Suprapubic skin (tissue), 4 donors: ENCODE data around the gene ABHD16A. TPM values are rescaled to one million over a fixed set of nuclear protein-coding genes. Genes with fewer than 3 reads are reported as not detected.

ENCODE experiments used
- DNase-seq, 2 donors: peaks; one replicate each; pipeline ENCODE4 v3.0.0-alpha.2; 2019; ENCODE audit warnings: low spot score in 2 of 2
- H3K27ac ChIP-seq: fragments of 200-600 bp; sonication (generic); one replicate; pipeline ENCODE4 v1.5.1; 2019
- H3K27me3 ChIP-seq: fragments of 200-600 bp; sonication (generic); one replicate; pipeline ENCODE4 v1.5.1; 2019
- H3K36me3 ChIP-seq: fragments of 200-600 bp; sonication (generic); one replicate; pipeline ENCODE4 v1.5.1; 2019
- H3K4me1 ChIP-seq: fragments of 200-600 bp; sonication (generic); one replicate; pipeline ENCODE4 v1.5.1; 2019
- H3K4me3 ChIP-seq: fragments of 200-600 bp; sonication (generic); one replicate; pipeline ENCODE4 v1.5.1; 2019; ENCODE audit warnings: mild to moderate bottlenecking
- H3K9me3 ChIP-seq: fragments of 200-600 bp; sonication (generic); one replicate; pipeline ENCODE4 v1.5.1; 2019
- EP300 ChIP-seq: sonication (generic); formaldehyde crosslinking; IDR thresholded peaks from one replicate; pipeline ENCODE4 v1.6.1; 2017; ENCODE audit warnings: antibody characterized with exemption
- POLR2A ChIP-seq, 2 donors: fragments of 450-650 bp; IDR thresholded peaks; one replicate each; pipeline ENCODE4 v1.6.1; 2017; ENCODE audit warnings: antibody characterized with exemption in 2 of 2, mild to moderate bottlenecking in 2 of 2, moderate library complexity in 2 of 2
- POLR2AphosphoS5 ChIP-seq, 3 donors: sonication (generic); formaldehyde crosslinking; IDR thresholded peaks; one replicate each; pipeline ENCODE4 v1.6.1; 2017; ENCODE audit warnings: antibody characterized with exemption in 3 of 3
- WGBS: methylation state at CpG from one replicate; pipeline ENCODE4 v1.1.5; 2018; 5-methylcytosine and 5-hydroxymethylcytosine counted together
- total RNA-seq, 4 donors: library from RNA; depleted of rRNA; stranded (reverse); fragments of >200 nt; gene quantifications; one replicate each; pipeline ENCODE4 v1.1.0, GENCODE V29; 2016
- TF ChIP-seq, protein P1 (sequence below), 2 donors: fragments of 200-600 bp in 1 of 2; fragments of 450-650 bp in 1 of 2; sonication (generic) in 1 of 2; IDR thresholded peaks; one replicate each; pipeline ENCODE4 v1.5.1; 2016 to 2019; ENCODE audit warnings: antibody characterized with exemption in 2 of 2, mild to moderate bottlenecking in 1 of 2, moderate library complexity in 1 of 2

Gene ABHD16A
- total RNA-seq, 4 donors from 2014 or later: 49.4 to 68.2 (median 57.3) TPM

GRCh38 chr6:31681135-31681671, 21.9 kb downstream of the ABHD16A start:
- no peak for DNase-seq
- Histone ChIP-seq H3K27me3 (no peaks in the 10 kb centered on the region), H3K36me3 (peaks cover 7% of the 10 kb centered on the region), H3K4me1 (peaks cover 21% of the 10 kb centered on the region), H3K27ac (peak overlapping the region; percentile 48), H3K4me3 (peak overlapping the region; percentile 56), H3K9me3 (no peaks in the 10 kb centered on the region)
- TF ChIP-seq EP300: no peak
- TF ChIP-seq, protein P1, sequence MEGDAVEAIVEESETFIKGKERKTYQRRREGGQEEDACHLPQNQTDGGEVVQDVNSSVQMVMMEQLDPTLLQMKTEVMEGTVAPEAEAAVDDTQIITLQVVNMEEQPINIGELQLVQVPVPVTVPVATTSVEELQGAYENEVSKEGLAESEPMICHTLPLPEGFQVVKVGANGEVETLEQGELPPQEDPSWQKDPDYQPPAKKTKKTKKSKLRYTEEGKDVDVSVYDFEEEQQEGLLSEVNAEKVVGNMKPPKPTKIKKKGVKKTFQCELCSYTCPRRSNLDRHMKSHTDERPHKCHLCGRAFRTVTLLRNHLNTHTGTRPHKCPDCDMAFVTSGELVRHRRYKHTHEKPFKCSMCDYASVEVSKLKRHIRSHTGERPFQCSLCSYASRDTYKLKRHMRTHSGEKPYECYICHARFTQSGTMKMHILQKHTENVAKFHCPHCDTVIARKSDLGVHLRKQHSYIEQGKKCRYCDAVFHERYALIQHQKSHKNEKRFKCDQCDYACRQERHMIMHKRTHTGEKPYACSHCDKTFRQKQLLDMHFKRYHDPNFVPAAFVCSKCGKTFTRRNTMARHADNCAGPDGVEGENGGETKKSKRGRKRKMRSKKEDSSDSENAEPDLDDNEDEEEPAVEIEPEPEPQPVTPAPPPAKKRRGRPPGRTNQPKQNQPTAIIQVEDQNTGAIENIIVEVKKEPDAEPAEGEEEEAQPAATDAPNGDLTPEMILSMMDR (IDR thresholded peaks at IDR 0.05): peak in 1 of 2 donors; percentile 14
- 1% methylated on average over 40 of the region's 40 CpGs for WGBS

- no peaks in the 10 kb centered on the region for H3K9me3 ChIP-seq
- peak within 1 kb of the TSS; percentile 56 for H3K4me3 ChIP-seq
- H3K4me1 ChIP-seq: peaks cover 21% of the 10 kb centered on the region
- no peaks in the 10 kb centered on the region for H3K27me3 ChIP-seq
- DNase-seq: peak; percentile 90 to 93
- H3K36me3 ChIP-seq: no peaks in the 10 kb centered on the region
- H3K27ac ChIP-seq: peak within 1 kb of the TSS; percentile 48
- TF ChIP-seq, protein P1 (IDR thresholded peaks at IDR 0.05): peak; percentile 60 to 63
- no peak for TF ChIP-seq POLR2A (IDR thresholded peaks at IDR 0.05)
- TF ChIP-seq POLR2AphosphoS5 (IDR thresholded peaks at IDR 0.05): peak in 1 of 3 donors; percentile 74
- 5% methylated on average over 16 of the region's 17 CpGs for WGBS
These were observed 22.6 kb downstream of the ABHD16A start, which contains the start of gene LY6G5C for GRCh38 chr6:31680226-31681134. TSS of gene LY6G5C (minus strand) at chr6:31681067. CDS start at chr6:31680373, 694 bp downstream.

GRCh38 chr6:31677955-31678354, 25.2 kb downstream of the ABHD16A start:
- peaks cover 8% of the 10 kb centered on the region for H3K36me3 ChIP-seq
- TF ChIP-seq, protein P1 (IDR thresholded peaks at IDR 0.05): no peak
- TF ChIP-seq POLR2AphosphoS5 (IDR thresholded peaks at IDR 0.05): no peak
- TF ChIP-seq EP300: no peak
- no peak for TF ChIP-seq POLR2A (IDR thresholded peaks at IDR 0.05)
- peaks cover 18% of the 10 kb centered on the region for H3K4me1 ChIP-seq
- H3K27me3 ChIP-seq: no peaks in the 10 kb centered on the region
- 80% methylated on average over 8 of the region's 8 CpGs for WGBS
- H3K27ac ChIP-seq: no peak overlapping the region
- H3K4me3 ChIP-seq: no peak overlapping the region
- no peaks in the 10 kb centered on the region for H3K9me3 ChIP-seq
- DNase-seq: no peak

GRCh38 chr6:31676904-31677303, 26.2 kb downstream of the ABHD16A start:
- H3K27ac ChIP-seq: no peak overlapping the region
- no peak for DNase-seq
- WGBS: 71% methylated on average over 6 of the region's 6 CpGs
- no peaks in the 10 kb centered on the region for H3K9me3 ChIP-seq
- no peaks in the 10 kb centered on the region for H3K27me3 ChIP-seq
- no peak overlapping the region for H3K4me3 ChIP-seq
- peaks cover 15% of the 10 kb centered on the region for H3K4me1 ChIP-seq
- TF ChIP-seq POLR2AphosphoS5 (IDR thresholded peaks at IDR 0.05): no peak
- TF ChIP-seq, protein P1 (IDR thresholded peaks at IDR 0.05): no peak
- TF ChIP-seq POLR2A (IDR thresholded peaks at IDR 0.05): no peak
- no peak for TF ChIP-seq EP300
- peaks cover 19% of the 10 kb centered on the region for H3K36me3 ChIP-seq

- H3K4me3 ChIP-seq: no peak overlapping the region
- no peaks in the 10 kb centered on the region for H3K9me3 ChIP-seq
- no peak for DNase-seq
- H3K27ac ChIP-seq: no peak overlapping the region
- TF ChIP-seq, protein P1 (IDR thresholded peaks at IDR 0.05): no peak
- TF ChIP-seq EP300 (no peak), POLR2AphosphoS5 (IDR thresholded peaks at IDR 0.05) (no peak), POLR2A (IDR thresholded peaks at IDR 0.05) (no peak)
- peaks cover 24% of the 10 kb centered on the region for H3K36me3 ChIP-seq
- H3K4me1 ChIP-seq: peaks cover 11% of the 10 kb centered on the region
- H3K27me3 ChIP-seq: no peaks in the 10 kb centered on the region
- WGBS: 82% methylated on average over 4 of the region's 4 CpGs
These were observed 26.7 kb downstream of the ABHD16A start for GRCh38 chr6:31676322-31676903.
